ENCODE measurements around the gene PHF21B. TPM values are rescaled to one million over a fixed set of nuclear protein-coding genes. Genes with fewer than 3 reads are reported as not detected.

PHF21B gene
- total RNA-seq, 4 donors from 2014 or later: 0.50 to 9.4 (median 1.8) TPM; not detected in 1

DNA sequence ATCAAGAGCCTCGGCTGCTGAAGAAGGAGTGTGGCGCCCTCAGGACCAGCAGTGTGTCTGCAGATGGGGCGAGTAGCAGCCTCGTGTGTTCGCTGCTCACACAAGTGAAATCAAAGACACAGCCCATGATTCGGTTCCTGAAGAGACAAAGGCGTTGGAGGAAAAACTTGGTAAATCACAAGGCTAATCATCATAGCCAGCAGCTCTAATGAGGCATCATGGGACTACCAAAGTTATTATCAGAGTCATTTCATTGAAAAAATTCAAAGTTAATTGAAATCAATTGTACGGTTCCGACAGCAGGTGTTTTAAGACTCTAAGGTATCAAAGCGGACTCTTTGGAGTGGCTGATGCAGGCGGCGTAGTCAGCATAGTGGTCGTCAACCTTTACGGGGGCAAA lies 9.5 kb downstream of the PHF21B start:
- no peaks in the 10 kb centered on the region for H3K9me3 ChIP-seq
- H3K36me3 ChIP-seq: no peaks in the 10 kb centered on the region
- DNase-seq (ENCODE audit: extremely low spot score): no peak
- no peaks in the 10 kb centered on the region for H3K4me1 ChIP-seq
- 91% methylated on average over 14 of the region's 14 CpGs for WGBS
- no peak for TF ChIP-seq POLR2AphosphoS5 (IDR thresholded peaks at IDR 0.05)
- TF ChIP-seq EP300 (IDR thresholded peaks at IDR 0.05): no peak
- TF ChIP-seq POLR2A (IDR thresholded peaks at IDR 0.05; ENCODE audit: low read depth): no peak
- peaks cover 0 to 20% (median 0%) of the 10 kb centered on the region in 4 donors for H3K27me3 ChIP-seq
- no peak overlapping the region for H3K4me3 ChIP-seq
- no peak overlapping the region for H3K27ac ChIP-seq (replicated peaks in 1 of 4)
- intact Hi-C loops (cut with DNase I): no loop called here

DNA sequence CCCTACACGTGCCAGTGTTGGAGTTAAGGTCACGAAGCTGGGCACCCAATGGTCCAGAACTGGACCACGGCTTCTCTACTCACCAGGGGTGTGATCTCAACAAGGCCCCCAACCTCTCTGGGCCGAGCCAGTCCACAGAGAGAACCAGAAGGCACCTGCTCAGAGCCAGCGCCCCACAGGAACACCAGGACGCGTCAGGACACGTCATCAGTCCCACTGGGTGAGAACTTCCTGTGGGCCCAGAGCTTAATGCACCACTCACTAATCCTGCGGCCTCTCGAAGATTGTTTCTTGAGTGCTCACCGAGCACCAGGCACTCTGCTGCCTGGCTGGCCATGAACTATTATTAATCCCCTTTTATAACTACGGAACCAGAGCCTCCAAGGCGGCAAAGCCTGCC lies 10.1 kb downstream of the PHF21B start:
- H3K4me3 ChIP-seq: no peak overlapping the region
- no peak for TF ChIP-seq POLR2AphosphoS5 (IDR thresholded peaks at IDR 0.05)
- no peak for TF ChIP-seq POLR2A (IDR thresholded peaks at IDR 0.05; ENCODE audit: low read depth)
- TF ChIP-seq, protein P1, sequence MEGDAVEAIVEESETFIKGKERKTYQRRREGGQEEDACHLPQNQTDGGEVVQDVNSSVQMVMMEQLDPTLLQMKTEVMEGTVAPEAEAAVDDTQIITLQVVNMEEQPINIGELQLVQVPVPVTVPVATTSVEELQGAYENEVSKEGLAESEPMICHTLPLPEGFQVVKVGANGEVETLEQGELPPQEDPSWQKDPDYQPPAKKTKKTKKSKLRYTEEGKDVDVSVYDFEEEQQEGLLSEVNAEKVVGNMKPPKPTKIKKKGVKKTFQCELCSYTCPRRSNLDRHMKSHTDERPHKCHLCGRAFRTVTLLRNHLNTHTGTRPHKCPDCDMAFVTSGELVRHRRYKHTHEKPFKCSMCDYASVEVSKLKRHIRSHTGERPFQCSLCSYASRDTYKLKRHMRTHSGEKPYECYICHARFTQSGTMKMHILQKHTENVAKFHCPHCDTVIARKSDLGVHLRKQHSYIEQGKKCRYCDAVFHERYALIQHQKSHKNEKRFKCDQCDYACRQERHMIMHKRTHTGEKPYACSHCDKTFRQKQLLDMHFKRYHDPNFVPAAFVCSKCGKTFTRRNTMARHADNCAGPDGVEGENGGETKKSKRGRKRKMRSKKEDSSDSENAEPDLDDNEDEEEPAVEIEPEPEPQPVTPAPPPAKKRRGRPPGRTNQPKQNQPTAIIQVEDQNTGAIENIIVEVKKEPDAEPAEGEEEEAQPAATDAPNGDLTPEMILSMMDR (IDR thresholded peaks at IDR 0.05): no peak
- no peak for TF ChIP-seq EP300 (IDR thresholded peaks at IDR 0.05)
- no peak for DNase-seq (ENCODE audit: extremely low spot score)
- 93% methylated on average over 8 of the region's 13 CpGs for WGBS
- no peak overlapping the region for H3K27ac ChIP-seq (replicated peaks in 1 of 4)
- intact Hi-C loops (cut with DNase I): no loop called here
- no peaks in the 10 kb centered on the region for H3K4me1 ChIP-seq
- H3K27me3 ChIP-seq: peaks cover 0 to 14% (median 0%) of the 10 kb centered on the region in 4 donors
- no peaks in the 10 kb centered on the region for H3K9me3 ChIP-seq
- H3K36me3 ChIP-seq: no peaks in the 10 kb centered on the region

DNA sequence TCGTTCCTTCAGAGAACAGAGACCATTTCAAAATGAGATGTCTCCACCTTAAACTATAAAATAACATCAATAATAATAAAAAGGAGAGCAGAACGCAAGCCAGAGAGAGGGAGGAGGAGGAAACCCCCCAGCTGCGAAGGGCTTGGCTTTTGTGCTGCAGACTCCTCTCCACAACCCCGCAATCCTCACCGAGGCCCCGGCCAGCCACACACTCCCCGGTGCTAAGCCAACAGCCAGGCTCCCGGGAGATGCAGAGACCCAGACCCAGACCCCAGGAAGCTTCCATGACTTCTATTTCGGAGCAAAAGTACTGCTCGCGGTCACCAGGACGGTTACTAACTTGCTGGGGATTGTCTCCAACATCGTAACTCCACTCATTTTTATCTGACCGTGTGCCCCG lies 10.6 kb downstream of the PHF21B start:
- TF ChIP-seq POLR2A (IDR thresholded peaks at IDR 0.05; ENCODE audit: low read depth) (no peak), POLR2AphosphoS5 (IDR thresholded peaks at IDR 0.05) (no peak), EP300 (IDR thresholded peaks at IDR 0.05) (no peak)
- TF ChIP-seq, protein P1 (IDR thresholded peaks at IDR 0.05): no peak
- no peaks in the 10 kb centered on the region for H3K4me1 ChIP-seq
- WGBS: 88% methylated on average over 15 of the region's 15 CpGs
- no peaks in the 10 kb centered on the region for H3K36me3 ChIP-seq
- no peaks in the 10 kb centered on the region for H3K9me3 ChIP-seq
- H3K27ac ChIP-seq (replicated peaks in 1 of 4): no peak overlapping the region
- intact Hi-C loops (cut with DNase I): no loop called here
- DNase-seq (ENCODE audit: extremely low spot score): no peak
- peaks cover 0 to 13% (median 0%) of the 10 kb centered on the region in 4 donors for H3K27me3 ChIP-seq
- no peak overlapping the region for H3K4me3 ChIP-seq

DNA sequence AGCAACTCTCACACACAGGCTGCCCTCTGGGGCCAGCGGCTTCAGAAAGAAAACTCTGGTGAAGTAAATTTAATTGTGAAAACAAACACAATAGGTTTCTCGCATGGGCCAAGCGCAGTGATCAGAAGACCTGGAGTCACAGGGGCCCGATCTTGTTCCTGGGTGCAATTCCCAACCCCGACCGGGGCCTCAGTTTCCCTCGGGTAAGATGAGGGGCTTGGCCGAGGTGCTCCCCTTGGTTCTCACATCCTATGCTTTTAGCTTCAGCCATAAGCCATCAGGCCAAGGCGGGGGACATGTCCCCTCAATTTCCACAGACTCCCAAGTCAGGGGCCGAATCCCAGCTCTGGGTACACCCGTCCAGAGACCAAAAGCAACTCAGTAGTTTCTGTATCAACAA lies 11.5 kb downstream of the PHF21B start:
- H3K4me1 ChIP-seq: no peaks in the 10 kb centered on the region
- WGBS: 90% methylated on average over 6 of the region's 11 CpGs
- DNase-seq (ENCODE audit: extremely low spot score): no peak
- no peaks in the 10 kb centered on the region for H3K9me3 ChIP-seq
- H3K27ac ChIP-seq (replicated peaks in 1 of 4): no peak overlapping the region
- H3K4me3 ChIP-seq: no peak overlapping the region
- H3K27me3 ChIP-seq: peaks cover 0 to 9% (median 0%) of the 10 kb centered on the region in 4 donors
- no peaks in the 10 kb centered on the region for H3K36me3 ChIP-seq
- intact Hi-C loops (cut with DNase I): no loop called here
- TF ChIP-seq EP300 (IDR thresholded peaks at IDR 0.05) (no peak), POLR2A (IDR thresholded peaks at IDR 0.05; ENCODE audit: low read depth) (no peak), POLR2AphosphoS5 (IDR thresholded peaks at IDR 0.05) (no peak)
- TF ChIP-seq, protein P1 (IDR thresholded peaks at IDR 0.05): no peak

DNA sequence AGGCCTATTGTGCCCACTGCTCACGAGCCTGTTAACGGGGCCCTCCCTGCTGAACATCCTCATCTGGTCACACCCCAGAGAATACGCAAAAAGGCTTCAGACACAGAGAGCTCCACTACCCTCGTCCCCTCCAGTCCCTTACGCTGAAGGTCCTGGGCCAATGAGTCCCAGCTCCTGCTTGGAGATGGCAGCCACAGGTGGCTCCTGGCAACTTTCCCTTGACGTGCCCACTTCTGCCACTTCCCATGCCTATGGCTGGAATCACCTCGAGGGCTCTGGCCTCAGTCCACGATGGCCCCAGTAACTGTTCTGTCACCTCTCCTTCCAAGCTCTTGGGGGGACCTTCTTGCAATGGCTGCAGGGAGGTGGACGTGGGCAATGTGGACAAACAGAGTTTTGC lies 12.7 kb downstream of the PHF21B start:
- no peak for DNase-seq (ENCODE audit: extremely low spot score)
- 85% methylated on average over 9 of the region's 9 CpGs for WGBS
- no peak overlapping the region for H3K4me3 ChIP-seq

More for the DNA sequence above, 12.7 kb downstream of the PHF21B start:
- Histone ChIP-seq H3K9me3 (no peaks in the 10 kb centered on the region), H3K27me3 (no peaks in the 10 kb centered on the region), H3K27ac (replicated peaks in 1 of 4) (no peak overlapping the region), H3K4me1 (no peaks in the 10 kb centered on the region), H3K36me3 (no peaks in the 10 kb centered on the region)
- intact Hi-C loops (cut with DNase I): no loop called here
- TF ChIP-seq POLR2AphosphoS5 (IDR thresholded peaks at IDR 0.05): no peak
- TF ChIP-seq, protein P1 (IDR thresholded peaks at IDR 0.05): no peak
- TF ChIP-seq POLR2A (IDR thresholded peaks at IDR 0.05; ENCODE audit: low read depth): no peak
- no peak for TF ChIP-seq EP300 (IDR thresholded peaks at IDR 0.05)

Data from esophagus muscularis mucosa (tissue), 4 donors.